ENCODE measurements around the gene SNCG.
A peak's percentile ranks its signal among the peaks of the same experiment; 100 is the strongest.
"Not testable (repeated sequence)": the region's sequence is repeated elsewhere in the genome, so short reads cannot be mapped to it uniquely, and the experiment has no call there.

Gene SNCG

DNA sequence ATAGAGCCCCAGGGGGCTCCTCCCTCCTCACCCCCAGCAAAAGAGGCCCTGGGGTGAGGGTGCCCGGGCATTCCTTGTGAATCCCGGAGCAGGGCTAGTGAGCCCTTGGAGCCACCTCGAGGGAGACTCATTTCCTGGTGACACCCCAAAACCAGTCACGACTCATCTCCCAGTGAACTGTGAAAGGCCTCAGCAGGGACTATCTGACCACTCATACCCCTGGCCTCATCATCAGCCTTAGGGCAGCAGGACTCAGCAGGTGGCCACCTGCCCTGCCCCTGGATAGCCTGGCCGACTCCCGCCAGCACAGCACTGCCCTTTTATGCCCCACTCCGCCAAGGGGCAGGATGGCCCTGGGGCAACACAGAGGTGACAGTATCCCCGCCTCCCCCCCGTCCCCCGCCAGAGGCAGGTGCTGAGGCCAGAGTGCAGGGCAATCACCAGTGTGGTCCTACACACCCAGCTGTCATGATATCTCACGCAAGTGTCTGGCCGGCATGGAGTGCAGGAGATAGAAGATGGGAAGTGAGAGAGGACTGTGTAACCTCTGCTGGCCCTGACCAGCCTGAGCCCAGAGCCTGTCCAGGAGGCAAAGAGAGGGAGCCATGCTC lies 3.2 kb downstream of the SNCG start:
- no peak for DNase-seq

DNA sequence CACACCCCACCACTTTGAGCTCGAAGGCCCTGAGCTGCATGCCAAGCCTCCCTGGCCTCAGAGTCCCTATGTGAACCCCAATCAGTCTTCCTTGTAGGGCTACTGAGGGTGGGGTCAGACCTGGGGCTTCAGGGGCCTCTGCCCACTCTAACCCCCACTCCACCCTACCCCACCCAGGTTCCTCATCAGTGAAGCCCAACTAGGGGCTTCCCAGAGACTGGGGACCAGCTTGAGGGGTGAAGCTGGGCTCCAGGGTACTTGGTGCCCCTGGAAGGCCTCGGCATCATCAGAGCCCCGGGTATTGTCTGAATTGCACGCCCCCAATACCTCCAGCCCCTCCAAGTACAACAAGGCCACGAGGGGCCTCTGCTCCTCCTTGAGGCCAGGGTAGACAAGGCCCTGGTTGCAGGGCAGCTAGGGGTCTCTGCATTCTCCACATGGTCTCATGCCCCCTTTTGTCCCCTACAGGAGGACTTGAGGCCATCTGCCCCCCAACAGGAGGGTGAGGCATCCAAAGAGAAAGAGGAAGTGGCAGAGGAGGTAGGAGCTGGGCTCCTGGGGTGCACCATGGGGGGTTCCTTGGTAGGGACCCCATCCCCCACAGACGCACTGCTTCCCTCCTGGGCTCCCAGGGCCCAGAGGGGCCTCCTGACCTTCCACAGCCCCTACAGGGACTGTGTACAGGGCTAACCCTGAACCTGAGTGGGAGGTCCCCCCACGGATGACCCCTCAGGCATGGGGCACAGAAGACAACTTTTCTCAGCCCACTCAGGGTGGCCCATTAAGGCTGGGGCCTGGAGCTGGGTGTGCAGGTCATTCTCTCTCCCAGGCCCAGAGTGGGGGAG lies 4.0 kb downstream of the SNCG start:
- DNase-seq, result no peak

DNA sequence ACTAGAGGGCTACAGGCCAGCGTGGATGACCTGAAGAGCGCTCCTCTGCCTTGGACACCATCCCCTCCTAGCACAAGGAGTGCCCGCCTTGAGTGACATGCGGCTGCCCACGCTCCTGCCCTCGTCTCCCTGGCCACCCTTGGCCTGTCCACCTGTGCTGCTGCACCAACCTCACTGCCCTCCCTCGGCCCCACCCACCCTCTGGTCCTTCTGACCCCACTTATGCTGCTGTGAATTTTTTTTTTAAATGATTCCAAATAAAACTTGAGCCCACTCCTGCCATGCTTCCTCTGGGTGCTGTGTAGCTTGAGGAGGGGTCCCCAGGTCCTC lies 4.5 kb downstream of the SNCG start:
- DNase-seq, result no peak

- DNase-seq, result no peak
Measured at GRCh38 chr10:86963341-86963919, 5.0 kb downstream of the SNCG start.

- no peak for DNase-seq
Measured at GRCh38 chr10:86964061-86964846, 5.9 kb downstream of the SNCG start.

GRCh38 chr10:86964847-86965190 lies 6.4 kb downstream of the SNCG start:
- no peak for DNase-seq

GRCh38 chr10:86965986-86966654 lies 7.7 kb downstream of the SNCG start:
- no peak for DNase-seq

DNA sequence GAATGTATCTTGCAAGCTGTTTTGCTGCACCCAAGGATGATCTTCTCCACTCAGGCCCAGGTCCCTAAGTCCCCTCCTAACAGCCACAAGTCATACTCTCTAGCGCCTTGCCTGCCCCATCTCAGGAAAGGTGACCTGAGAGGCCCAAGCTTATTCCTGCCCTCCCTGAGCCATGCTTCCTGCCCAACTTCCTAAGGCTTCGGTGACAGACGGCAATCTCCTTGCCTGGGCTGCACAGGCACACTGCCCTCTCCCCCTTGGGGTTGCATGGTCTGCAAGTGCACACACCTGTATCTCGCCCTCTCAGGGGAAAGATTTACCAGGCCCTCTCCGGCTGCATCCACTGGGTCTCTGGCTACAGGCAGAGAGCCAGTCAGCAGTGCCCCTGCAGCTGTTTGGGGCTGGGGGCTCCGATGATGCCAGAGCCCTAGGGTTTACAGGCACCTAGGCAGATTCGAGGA lies 9.1 kb downstream of the SNCG start:
- no peak for DNase-seq

- no peak for DNase-seq
Measured at GRCh38 chr10:86968271-86968993, 10.0 kb downstream of the SNCG start, which contains the start of gene ADIRF. TSS of gene ADIRF (plus strand) at chr10:86968482. CDS start at chr10:86968545, 63 bp downstream.

DNA sequence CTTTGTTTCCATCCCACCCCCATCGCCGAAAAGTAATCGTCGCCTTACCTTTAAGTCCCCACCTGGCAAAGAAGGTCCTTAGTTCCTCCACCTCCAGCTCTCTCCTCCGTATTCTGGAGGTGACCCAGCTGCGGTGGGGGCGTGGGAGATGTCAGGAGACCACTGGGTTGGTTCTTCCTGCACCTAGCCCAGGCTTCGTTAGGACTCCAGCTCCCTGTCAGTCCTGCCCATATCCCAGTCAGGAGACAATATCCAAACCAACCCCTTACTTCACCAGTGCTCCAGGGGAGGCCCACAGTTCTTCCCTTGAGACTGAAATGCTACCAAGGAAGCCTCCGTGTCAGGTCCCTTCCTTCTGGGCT lies 10.6 kb downstream of the SNCG start:
- no peak for DNase-seq

- no peak for DNase-seq
Measured at GRCh38 chr10:86969421-86970041, 11.1 kb downstream of the SNCG start.

GRCh38 chr10:86970162-86970981 lies 12.0 kb downstream of the SNCG start:
- no peak for DNase-seq

DNA sequence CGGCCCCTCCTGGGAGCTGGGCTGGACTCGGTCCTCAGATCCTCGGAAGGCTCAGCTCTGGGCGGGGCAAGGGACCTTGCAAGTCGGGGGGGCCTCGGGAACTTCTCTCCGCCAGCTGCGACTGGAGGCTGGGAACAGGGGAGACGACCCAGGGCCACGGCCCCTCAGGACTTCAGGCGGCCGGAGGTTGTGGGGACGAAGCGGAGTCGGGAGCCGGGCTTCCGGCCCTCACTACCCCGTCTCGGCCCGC lies 12.5 kb downstream of the SNCG start:
- no peak for DNase-seq

DNA sequence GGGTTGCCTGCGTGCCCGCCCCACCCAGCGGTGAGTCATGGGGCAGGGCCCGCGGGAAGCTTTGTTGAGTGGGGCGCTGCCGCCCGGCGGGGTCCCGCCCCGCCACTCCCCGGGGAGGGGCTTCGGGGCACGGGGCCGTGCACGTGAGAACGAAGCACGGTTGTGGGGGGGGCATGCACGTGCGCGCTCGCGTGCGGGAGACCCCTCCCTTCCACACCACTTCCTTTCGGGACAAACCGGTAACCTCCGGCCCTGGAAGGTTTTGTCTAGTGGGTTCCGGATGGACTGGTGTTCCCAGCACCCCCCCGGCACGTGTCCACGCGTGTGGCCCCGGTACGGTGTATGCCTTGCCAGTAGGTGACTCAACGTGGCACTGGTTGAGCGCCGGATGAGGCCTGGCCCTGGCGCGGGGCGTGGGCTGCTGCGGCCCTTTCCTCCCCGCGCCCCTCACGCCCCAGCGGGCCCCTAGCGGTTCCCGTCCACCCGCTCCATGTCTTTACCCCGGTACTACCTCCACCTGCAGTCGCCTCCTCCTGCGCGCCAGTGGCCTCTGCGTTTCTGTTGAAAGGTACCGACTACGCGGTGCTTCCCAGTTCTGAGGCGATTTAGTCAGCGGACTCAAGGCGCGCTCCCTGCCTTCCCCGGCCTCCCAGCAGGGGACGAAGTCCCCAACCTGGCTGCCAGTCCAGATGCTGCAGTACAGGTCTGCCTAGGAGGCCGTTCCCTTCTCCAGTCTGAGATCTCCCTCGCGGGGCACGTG lies 13.0 kb downstream of the SNCG start:
- DNase-seq, result peak; percentile 84

DNA sequence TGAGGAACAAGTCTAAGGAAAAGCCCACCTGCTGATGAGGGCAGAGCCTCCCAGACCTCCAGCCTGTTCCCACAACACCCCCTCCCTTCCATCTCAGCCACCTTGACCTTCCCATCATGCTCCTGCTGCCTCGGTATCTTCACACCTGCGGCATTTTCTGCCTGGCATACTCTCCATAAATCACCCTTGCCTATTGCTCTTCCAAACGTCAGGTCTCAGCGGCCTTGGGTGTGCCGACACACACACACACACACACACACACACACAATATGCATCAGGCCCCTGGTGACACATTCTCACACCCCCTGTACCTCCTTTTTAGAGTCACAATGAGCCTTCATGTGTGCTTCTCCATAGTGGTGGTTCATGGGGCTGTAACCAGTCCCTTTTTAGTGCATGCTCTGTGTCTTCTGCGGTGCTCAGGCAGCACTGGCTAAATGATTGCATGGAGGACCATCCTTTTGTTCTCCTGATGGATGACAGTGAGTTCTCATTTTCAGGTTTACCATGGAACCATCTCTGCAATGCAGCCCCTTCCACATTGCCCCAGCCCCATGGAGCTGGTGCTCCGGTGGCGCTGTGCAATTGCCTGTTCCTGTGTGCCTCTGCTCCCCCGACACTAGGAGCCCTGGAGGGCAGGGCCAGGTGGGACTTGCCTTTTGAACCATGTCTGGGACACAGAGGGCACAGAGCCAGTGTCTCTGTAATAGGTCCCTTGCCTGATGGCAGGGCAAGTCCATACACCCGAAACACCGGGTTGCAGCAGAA lies 14.4 kb downstream of the SNCG start:
- DNase-seq, result no peak

- DNase-seq, result no peak
Measured at GRCh38 chr10:86974484-86974883, 16.1 kb downstream of the SNCG start.

GRCh38 chr10:86976362-86977056 lies 18.1 kb downstream of the SNCG start:
- no peak for DNase-seq

GRCh38 chr10:86978457-86978856 lies 20.1 kb downstream of the SNCG start:
- DNase-seq, result not testable (repeated sequence)

DNA sequence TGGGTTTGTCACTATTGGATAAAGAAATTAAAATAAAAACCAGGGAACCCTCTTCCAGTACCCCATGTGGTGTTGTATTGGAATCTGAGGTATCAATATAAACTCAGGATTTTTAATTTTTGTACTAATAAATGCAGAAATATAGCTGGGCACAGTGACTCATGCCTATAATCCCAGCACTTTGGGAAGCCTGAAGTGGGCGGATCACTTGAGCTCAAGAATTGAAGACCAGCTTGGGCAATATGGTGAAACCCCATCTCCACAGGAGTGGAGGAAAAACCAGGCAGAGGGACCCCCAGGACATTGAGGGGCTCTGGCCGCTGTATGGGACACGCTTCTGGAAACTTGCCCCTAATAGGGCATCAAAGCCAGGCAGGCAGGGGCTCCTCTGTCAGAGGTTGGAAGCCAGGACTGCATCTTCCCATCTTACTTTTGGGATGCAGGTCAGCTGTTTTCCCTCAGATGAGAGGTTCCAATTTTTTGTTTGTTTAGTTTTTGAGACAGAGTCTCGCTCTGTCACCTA lies 21.0 kb downstream of the SNCG start:
- DNase-seq, result no peak
